Measurements from ENCODE around the gene SLC9A9.
"Not testable (repeated sequence)": the region's sequence is repeated elsewhere in the genome, so short reads cannot be mapped to it uniquely, and the experiment has no call there.

The SLC9A9 gene

GRCh38 chr3:143283432-143284128 lies 564.7 kb downstream of the SLC9A9 start:
- DNase-seq (ENCODE audit: low read depth), result no peak

- DNase-seq (ENCODE audit: low read depth), result no peak
Observed at GRCh38 chr3:143280984-143281383, 567.3 kb downstream of the SLC9A9 start.

- not testable (repeated sequence) for DNase-seq (ENCODE audit: low read depth)
Observed at GRCh38 chr3:143279567-143279966, 568.7 kb downstream of the SLC9A9 start.

- DNase-seq (ENCODE audit: low read depth), result no peak
Observed at GRCh38 chr3:143278721-143279120, 569.5 kb downstream of the SLC9A9 start.

- no peak for DNase-seq (ENCODE audit: low read depth)
Observed at GRCh38 chr3:143277531-143277930, 570.7 kb downstream of the SLC9A9 start.

GRCh38 chr3:143276592-143276991 lies 571.7 kb downstream of the SLC9A9 start:
- no peak for DNase-seq (ENCODE audit: low read depth)

GRCh38 chr3:143273975-143274690 lies 574.1 kb downstream of the SLC9A9 start:
- no peak for DNase-seq (ENCODE audit: low read depth)

- DNase-seq (ENCODE audit: low read depth), result no peak
Observed at GRCh38 chr3:143271136-143271535, 577.1 kb downstream of the SLC9A9 start.

GRCh38 chr3:143269741-143270140 lies 578.5 kb downstream of the SLC9A9 start:
- DNase-seq (ENCODE audit: low read depth), result no peak

- peak; percentile 13 for DNase-seq (ENCODE audit: low read depth)
Observed at GRCh38 chr3:143267989-143268388, 580.3 kb downstream of the SLC9A9 start.

- no peak for DNase-seq (ENCODE audit: low read depth)
Observed at GRCh38 chr3:143266927-143267326, 581.3 kb downstream of the SLC9A9 start.

GRCh38 chr3:143266511-143266910 lies 581.8 kb downstream of the SLC9A9 start:
- DNase-seq (ENCODE audit: low read depth), result peak; percentile 12

- DNase-seq (ENCODE audit: low read depth), result no peak
Observed at GRCh38 chr3:143265501-143266070, 582.7 kb downstream of the SLC9A9 start.

GRCh38 chr3:143263852-143264513 lies 584.3 kb downstream of the SLC9A9 start:
- DNase-seq (ENCODE audit: low read depth), result no peak

- DNase-seq (ENCODE audit: low read depth), result no peak
Observed at GRCh38 chr3:143261848-143262247, 586.4 kb downstream of the SLC9A9 start.

GRCh38 chr3:143258692-143259091 lies 589.6 kb downstream of the SLC9A9 start:
- DNase-seq (ENCODE audit: low read depth), result no peak

GRCh38 chr3:143256416-143256815 lies 591.9 kb downstream of the SLC9A9 start:
- DNase-seq (ENCODE audit: low read depth), result no peak

GRCh38 chr3:143255739-143256138 lies 592.5 kb downstream of the SLC9A9 start:
- no peak for DNase-seq (ENCODE audit: low read depth)

- DNase-seq (ENCODE audit: low read depth), result peak; percentile 43
Observed at GRCh38 chr3:143252931-143253330, 595.3 kb downstream of the SLC9A9 start.

GRCh38 chr3:143249014-143249413 lies 599.3 kb downstream of the SLC9A9 start:
- DNase-seq (ENCODE audit: low read depth), result no peak

- DNase-seq (ENCODE audit: low read depth), result no peak
Observed at GRCh38 chr3:143247073-143247472, 601.2 kb downstream of the SLC9A9 start.

GRCh38 chr3:143245692-143246091 lies 602.6 kb downstream of the SLC9A9 start:
- DNase-seq (ENCODE audit: low read depth), result no peak

All from GM04503 (cell line).